Epithelial cell of proximal tubule (primary cell): ENCODE data around the gene CELF6. TPM values are rescaled to one million over a fixed set of nuclear protein-coding genes. Genes with fewer than 3 reads are reported as not detected.

ENCODE experiments used
- DNase-seq: peaks from one replicate; pipeline ENCODE4 v3.0.0-alpha.2; 2011; ENCODE audit warnings: low read depth
- H3K4me3 ChIP-seq: 2 replicates; pipeline ENCODE4 v1.5.1; 2011; ENCODE audit warnings: low read depth, mild to moderate bottlenecking, low read length
- CTCF ChIP-seq: conservative IDR thresholded peaks from 2 replicates; pipeline ENCODE4 v1.5.1; 2012; ENCODE audit warnings: low read depth, mild to moderate bottlenecking, low read length
- total RNA-seq: library from RNA; depleted of rRNA; stranded (reverse); fragments of >200 nt; gene quantifications from 2 replicates; pipeline ENCODE4 v1.2.3, GENCODE V29; 2015

The CELF6 gene
- total RNA-seq, 1 donor from 2014 or later: not detected

- peak overlapping the region; percentile 48 for H3K4me3 ChIP-seq
- no peak for DNase-seq
- no peak for TF ChIP-seq CTCF
Measured at GRCh38 chr15:72272997-72273352, 47.0 kb downstream of the CELF6 start.

GRCh38 chr15:72272213-72272996 lies 47.6 kb downstream of the CELF6 start, which contains the start of gene PARP6:
PARP6 (minus strand) TSS chr15:72272554; CDS start chr15:72267477, 5,077 bp downstream.
- TF ChIP-seq CTCF: peak; percentile 63
- peak within 1 kb of the TSS; percentile 96 for H3K4me3 ChIP-seq
- peak; percentile 68 for DNase-seq

GRCh38 chr15:72271895-72272212 lies 48.1 kb downstream of the CELF6 start:
- peak overlapping the region; percentile 96 for H3K4me3 ChIP-seq
- DNase-seq: no peak

GRCh38 chr15:72271221-72271620 lies 48.7 kb downstream of the CELF6 start:
- peak overlapping the region; percentile 96 for H3K4me3 ChIP-seq
- DNase-seq: no peak
- TF ChIP-seq CTCF: no peak

More at GRCh38 chr15:72271895-72272212, 48.1 kb downstream of the CELF6 start:
- no peak for TF ChIP-seq CTCF

GRCh38 chr15:72269739-72270138 lies 50.2 kb downstream of the CELF6 start:
- no peak for TF ChIP-seq CTCF
- no peak overlapping the region for H3K4me3 ChIP-seq
- DNase-seq: no peak

GRCh38 chr15:72265031-72265430 lies 54.9 kb downstream of the CELF6 start:
- DNase-seq: no peak
- no peak overlapping the region for H3K4me3 ChIP-seq
- no peak for TF ChIP-seq CTCF

GRCh38 chr15:72252663-72253299 lies 67.2 kb downstream of the CELF6 start:
- TF ChIP-seq CTCF: no peak
- no peak overlapping the region for H3K4me3 ChIP-seq
- DNase-seq: no peak
